ENCODE measurements around the gene RAB10. TPM values are rescaled to one million over a fixed set of nuclear protein-coding genes. Genes with fewer than 3 reads are reported as not detected.

RAB10 gene
- total RNA-seq, 3 donors from 2014 or later (not counting 1 experiment from before 2014, with no cell fraction given): 35.8 to 44.2 (median 39.5) TPM

- TF ChIP-seq CTCF (IDR thresholded peaks at IDR 0.05): no peak
- intact Hi-C loops (cut with micrococcal nuclease): no loop called here
- Mint-ChIP-seq H3K36me3 (no peaks in the 10 kb centered on the region), H3K27ac (peak overlapping the region; percentile 61 to 86), H3K27me3 (ENCODE audit: low read depth in 2 of 2) (no peaks in the 10 kb centered on the region), H3K4me3 (peak overlapping the region; percentile 59), H3K4me1 (peaks cover 45% of the 10 kb centered on the region in 2 donors), H3K9me3 (no peaks in the 10 kb centered on the region)
- ATAC-seq: no peak
- H3K9me3 ChIP-seq (ENCODE audit: control insufficient read depth, insufficient read depth, low read length): no peaks in the 10 kb centered on the region
- no peaks in the 10 kb centered on the region for H3K27me3 ChIP-seq (ENCODE audit: control insufficient read depth, insufficient read depth, low read length)
- no peak overlapping the region for H3K4me3 ChIP-seq (ENCODE audit: low read length)
- DNase-seq: no peak
- peaks cover 16% of the 10 kb centered on the region for H3K4me1 ChIP-seq (ENCODE audit: control insufficient read depth, insufficient read depth, low read length)
- 75% methylated on average over 1 of the region's 1 CpG for WGBS (ENCODE audit: insufficient coverage)
- no peak overlapping the region for H3K27ac ChIP-seq (ENCODE audit: low read length)
- H3K36me3 ChIP-seq (ENCODE audit: control insufficient read depth, insufficient read depth, low read length): no peaks in the 10 kb centered on the region
Measured at GRCh38 chr2:26067186-26067974, 33.5 kb downstream of the RAB10 start.

- Mint-ChIP-seq H3K27me3 (ENCODE audit: low read depth in 2 of 2) (no peaks in the 10 kb centered on the region), H3K4me1 (peaks cover 49% of the 10 kb centered on the region in 2 donors), H3K36me3 (no peaks in the 10 kb centered on the region), H3K4me3 (peak overlapping the region; percentile 59), H3K27ac (peak overlapping the region; percentile 61 to 86), H3K9me3 (no peaks in the 10 kb centered on the region)
- H3K4me3 ChIP-seq (ENCODE audit: low read length): no peak overlapping the region
- 93% methylated on average over 2 of the region's 3 CpGs for WGBS (ENCODE audit: insufficient coverage)
- H3K36me3 ChIP-seq (ENCODE audit: control insufficient read depth, insufficient read depth, low read length): no peaks in the 10 kb centered on the region
- no peaks in the 10 kb centered on the region for H3K27me3 ChIP-seq (ENCODE audit: control insufficient read depth, insufficient read depth, low read length)
- H3K4me1 ChIP-seq (ENCODE audit: control insufficient read depth, insufficient read depth, low read length): peaks cover 16% of the 10 kb centered on the region
- no peaks in the 10 kb centered on the region for H3K9me3 ChIP-seq (ENCODE audit: control insufficient read depth, insufficient read depth, low read length)
- ATAC-seq: no peak
- intact Hi-C loops (cut with micrococcal nuclease): loop anchor here (1.0 to 2.0 kb wide), 2 partner anchors 19 to 33 kb away; no protein-coding TSS in a partner anchor
- no peak for TF ChIP-seq CTCF (IDR thresholded peaks at IDR 0.05)
- no peak for DNase-seq
- H3K27ac ChIP-seq (ENCODE audit: low read length): no peak overlapping the region
Measured at GRCh38 chr2:26067980-26068507, 34.2 kb downstream of the RAB10 start.

GRCh38 chr2:26068602-26069298 is 34.9 kb downstream of the RAB10 start:
- Histone ChIP-seq H3K27me3 (ENCODE audit: control insufficient read depth, insufficient read depth, low read length) (no peaks in the 10 kb centered on the region), H3K4me3 (ENCODE audit: low read length) (no peak overlapping the region), H3K9me3 (ENCODE audit: control insufficient read depth, insufficient read depth, low read length) (no peaks in the 10 kb centered on the region), H3K4me1 (ENCODE audit: control insufficient read depth, insufficient read depth, low read length) (peaks cover 16% of the 10 kb centered on the region), H3K27ac (ENCODE audit: low read length) (peak overlapping the region; percentile 40), H3K36me3 (ENCODE audit: control insufficient read depth, insufficient read depth, low read length) (no peaks in the 10 kb centered on the region)
- intact Hi-C loops (cut with micrococcal nuclease): loop anchor here (1.0 to 2.0 kb wide), 2 partner anchors 18 to 33 kb away; no protein-coding TSS in a partner anchor
- TF ChIP-seq CTCF (IDR thresholded peaks at IDR 0.05): no peak
- ATAC-seq (peak; percentile 92 to 95 (median 93)), DNase-seq (peak in 1 of 2 donors; percentile 66)
- Mint-ChIP-seq H3K27ac (peak overlapping the region; percentile 61 to 86), H3K27me3 (ENCODE audit: low read depth in 2 of 2) (no peaks in the 10 kb centered on the region), H3K36me3 (no peaks in the 10 kb centered on the region), H3K9me3 (no peaks in the 10 kb centered on the region), H3K4me3 (peak overlapping the region; percentile 59), H3K4me1 (peaks cover 55 to 56% of the 10 kb centered on the region in 2 donors)
- WGBS (ENCODE audit: insufficient coverage): 0% methylated on average over 4 of the region's 4 CpGs

All from natural killer cell (primary cell).